ENCODE data around the gene USP6NL.
A peak's percentile ranks its signal among the peaks of the same experiment; 100 is the strongest.

USP6NL gene

DNA sequence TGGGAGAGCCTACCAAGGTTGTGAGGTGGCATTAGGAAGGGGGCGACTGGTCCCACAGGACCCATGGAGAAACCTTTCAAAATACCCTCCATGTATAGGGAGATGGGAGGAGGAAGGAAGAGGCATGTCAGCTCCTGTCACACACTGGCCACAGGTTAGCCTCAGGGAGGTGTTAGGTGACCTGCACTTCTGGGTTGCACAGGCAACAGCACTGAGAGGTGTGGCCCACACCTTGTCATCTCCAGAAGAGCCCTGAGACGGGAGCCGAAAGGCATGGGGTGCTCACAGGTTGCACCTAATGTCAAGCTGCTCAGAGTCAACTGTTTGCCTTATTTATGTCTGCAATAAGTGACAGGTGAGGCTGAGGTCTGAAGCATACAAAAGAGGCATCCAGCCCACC lies 14.6 kb upstream of the USP6NL start:
- TF ChIP-seq, protein P1, sequence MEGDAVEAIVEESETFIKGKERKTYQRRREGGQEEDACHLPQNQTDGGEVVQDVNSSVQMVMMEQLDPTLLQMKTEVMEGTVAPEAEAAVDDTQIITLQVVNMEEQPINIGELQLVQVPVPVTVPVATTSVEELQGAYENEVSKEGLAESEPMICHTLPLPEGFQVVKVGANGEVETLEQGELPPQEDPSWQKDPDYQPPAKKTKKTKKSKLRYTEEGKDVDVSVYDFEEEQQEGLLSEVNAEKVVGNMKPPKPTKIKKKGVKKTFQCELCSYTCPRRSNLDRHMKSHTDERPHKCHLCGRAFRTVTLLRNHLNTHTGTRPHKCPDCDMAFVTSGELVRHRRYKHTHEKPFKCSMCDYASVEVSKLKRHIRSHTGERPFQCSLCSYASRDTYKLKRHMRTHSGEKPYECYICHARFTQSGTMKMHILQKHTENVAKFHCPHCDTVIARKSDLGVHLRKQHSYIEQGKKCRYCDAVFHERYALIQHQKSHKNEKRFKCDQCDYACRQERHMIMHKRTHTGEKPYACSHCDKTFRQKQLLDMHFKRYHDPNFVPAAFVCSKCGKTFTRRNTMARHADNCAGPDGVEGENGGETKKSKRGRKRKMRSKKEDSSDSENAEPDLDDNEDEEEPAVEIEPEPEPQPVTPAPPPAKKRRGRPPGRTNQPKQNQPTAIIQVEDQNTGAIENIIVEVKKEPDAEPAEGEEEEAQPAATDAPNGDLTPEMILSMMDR (IDR thresholded peaks at IDR 0.05; ENCODE audit: low read depth, low read length): no peak
- TF ChIP-seq EZH2phosphoT487 (IDR thresholded peaks at IDR 0.05; ENCODE audit: low read depth): no peak

DNA sequence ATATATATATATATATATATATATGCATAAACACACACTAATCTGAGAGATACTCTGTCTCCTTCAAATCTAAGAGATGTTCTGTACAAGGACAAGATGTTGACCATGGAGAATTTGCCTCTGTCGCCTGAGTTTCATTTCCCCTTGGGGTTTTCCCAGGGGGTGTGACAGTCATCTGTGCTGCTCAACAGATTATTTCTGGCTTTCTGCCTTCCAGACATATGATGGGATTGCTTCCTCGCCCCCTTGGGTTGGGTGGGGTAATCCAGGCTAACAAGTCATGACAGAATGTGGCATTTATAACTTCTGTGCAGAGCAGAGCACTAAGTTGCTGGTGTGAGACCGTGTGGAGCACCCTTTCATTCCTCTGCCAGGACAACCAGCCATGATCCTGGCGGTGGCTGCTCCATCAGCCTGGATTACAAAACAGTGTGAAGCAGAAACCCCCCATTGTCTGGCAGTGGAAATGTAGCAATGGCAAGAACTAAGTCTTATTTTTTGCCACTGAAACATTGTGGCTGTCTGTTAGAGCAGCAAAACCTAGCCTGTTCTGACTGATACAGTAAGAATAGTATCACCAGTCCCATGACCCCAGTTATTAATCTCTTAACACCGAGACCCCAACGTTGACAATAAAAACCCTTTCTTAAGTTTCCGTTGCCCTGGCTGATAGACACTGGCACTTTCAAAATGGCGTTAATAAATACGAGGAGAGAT lies 13.7 kb upstream of the USP6NL start:
- no peak overlapping the region for H2AFZ ChIP-seq (ENCODE audit: low read depth, low read length)
- no peaks in the 10 kb centered on the region for H3K79me2 ChIP-seq (ENCODE audit: low read length)
- H3K4me3 ChIP-seq (ENCODE audit: low read length): peak overlapping the region; percentile 60
- peak overlapping the region; percentile 48; the same call in 1 of the 2 replicates for H3K9ac ChIP-seq (ENCODE audit: low read length)
- peak overlapping the region; percentile 83 for H3K4me2 ChIP-seq (ENCODE audit: low read length)
- H3K36me3 ChIP-seq (replicated peaks; ENCODE audit: low read depth, low read length): no peaks in the 10 kb centered on the region
- TF ChIP-seq, protein P1 (IDR thresholded peaks at IDR 0.05; ENCODE audit: low read depth, low read length): no peak
- no peak for TF ChIP-seq EZH2phosphoT487 (IDR thresholded peaks at IDR 0.05; ENCODE audit: low read depth)
- H3K27me3 ChIP-seq (ENCODE audit: low read depth, low read length): no peaks in the 10 kb centered on the region
- peak overlapping the region; percentile 67; the same call in 1 of the 2 replicates for H3K27ac ChIP-seq (ENCODE audit: low read length)
- H3K4me1 ChIP-seq (ENCODE audit: low read length): peaks cover 27% of the 10 kb centered on the region
- H3K9me3 ChIP-seq (ENCODE audit: insufficient read depth, low read length): no peaks in the 10 kb centered on the region
- H4K20me1 ChIP-seq (ENCODE audit: insufficient read depth, low read length): no peaks in the 10 kb centered on the region

More for the DNA sequence above, 14.6 kb upstream of the USP6NL start:
- Histone ChIP-seq H2AFZ (ENCODE audit: low read depth, low read length) (no peak overlapping the region), H3K79me2 (ENCODE audit: low read length) (no peaks in the 10 kb centered on the region), H3K4me3 (ENCODE audit: low read length) (no peak overlapping the region), H3K36me3 (replicated peaks; ENCODE audit: low read depth, low read length) (no peaks in the 10 kb centered on the region), H3K27ac (ENCODE audit: low read length) (peak overlapping the region; percentile 67; the same call in 1 of the 2 replicates), H3K27me3 (ENCODE audit: low read depth, low read length) (no peaks in the 10 kb centered on the region), H3K9ac (ENCODE audit: low read length) (peak overlapping the region; percentile 48; the same call in 1 of the 2 replicates), H4K20me1 (ENCODE audit: insufficient read depth, low read length) (no peaks in the 10 kb centered on the region), H3K4me2 (ENCODE audit: low read length) (peak overlapping the region; percentile 83), H3K4me1 (ENCODE audit: low read length) (peaks cover 30% of the 10 kb centered on the region), H3K9me3 (ENCODE audit: insufficient read depth, low read length) (no peaks in the 10 kb centered on the region)

DNA sequence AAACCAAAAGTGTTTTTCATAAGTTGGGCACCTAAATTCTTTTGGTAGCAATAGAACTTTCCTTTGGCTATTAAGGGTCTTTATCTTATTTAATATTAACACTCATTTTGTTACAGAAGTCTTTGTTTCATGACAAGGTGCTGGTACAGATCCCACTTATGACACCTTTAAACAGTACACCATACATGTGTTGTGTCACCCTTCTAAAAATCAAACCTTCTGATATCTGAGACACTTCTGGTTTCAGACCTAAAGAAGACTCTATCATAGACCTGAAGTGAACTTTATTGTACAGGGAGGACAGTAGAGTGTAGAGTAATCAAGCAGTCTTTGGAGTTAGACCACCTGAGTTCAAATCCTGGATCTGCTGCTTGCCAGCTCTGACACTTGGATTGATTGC lies 5.8 kb upstream of the USP6NL start:
- H3K27ac ChIP-seq (ENCODE audit: low read length): no peak overlapping the region
- H3K9me3 ChIP-seq (ENCODE audit: insufficient read depth, low read length): 0 out of 2 replicates have a peak, but pooled peaks cover 4% of the 10 kb centered on the region
- no peak overlapping the region for H3K4me3 ChIP-seq (ENCODE audit: low read length)
- no peaks in the 10 kb centered on the region for H4K20me1 ChIP-seq (ENCODE audit: insufficient read depth, low read length)
- H3K27me3 ChIP-seq (ENCODE audit: low read depth, low read length): no peaks in the 10 kb centered on the region
- H3K4me1 ChIP-seq (ENCODE audit: low read length): peaks cover 6% of the 10 kb centered on the region
- no peaks in the 10 kb centered on the region for H3K36me3 ChIP-seq (replicated peaks; ENCODE audit: low read depth, low read length)
- no peaks in the 10 kb centered on the region for H3K79me2 ChIP-seq (ENCODE audit: low read length)
- TF ChIP-seq EZH2phosphoT487 (IDR thresholded peaks at IDR 0.05; ENCODE audit: low read depth): no peak
- TF ChIP-seq, protein P1 (IDR thresholded peaks at IDR 0.05; ENCODE audit: low read depth, low read length): no peak
- H3K9ac ChIP-seq (ENCODE audit: low read length): no peak overlapping the region
- H2AFZ ChIP-seq (ENCODE audit: low read depth, low read length): no peak overlapping the region
- no peak overlapping the region for H3K4me2 ChIP-seq (ENCODE audit: low read length)

DNA sequence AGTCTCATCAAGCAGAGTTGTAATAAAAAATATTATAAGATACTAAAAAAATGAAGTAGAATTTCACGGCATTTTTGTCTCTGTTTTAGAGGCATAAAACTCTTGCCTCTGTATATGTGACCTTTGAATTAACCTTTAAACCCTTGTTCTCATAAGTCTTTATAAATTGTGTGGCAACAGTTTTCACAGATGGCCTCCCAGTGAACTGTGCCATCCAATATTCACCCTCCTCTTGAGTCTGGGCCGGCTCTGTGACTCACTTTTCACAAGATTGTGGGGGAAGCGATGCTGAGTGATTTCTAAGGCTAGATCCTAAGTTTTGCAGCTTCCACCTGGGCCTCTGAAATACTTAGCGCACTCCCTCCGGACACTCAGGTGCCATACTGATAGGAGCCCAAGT lies 4.6 kb upstream of the USP6NL start:
- Histone ChIP-seq H3K27me3 (ENCODE audit: low read depth, low read length) (no peaks in the 10 kb centered on the region), H3K79me2 (ENCODE audit: low read length) (peaks cover 3% of the 10 kb centered on the region; the same call in 1 of the 2 replicates), H4K20me1 (ENCODE audit: insufficient read depth, low read length) (no peaks in the 10 kb centered on the region), H3K9ac (ENCODE audit: low read length) (no peak overlapping the region), H3K36me3 (replicated peaks; ENCODE audit: low read depth, low read length) (no peaks in the 10 kb centered on the region), H2AFZ (ENCODE audit: low read depth, low read length) (no peak overlapping the region), H3K4me2 (ENCODE audit: low read length) (no peak overlapping the region), H3K9me3 (ENCODE audit: insufficient read depth, low read length) (0 out of 2 replicates have a peak, but pooled peaks cover 4% of the 10 kb centered on the region), H3K4me3 (ENCODE audit: low read length) (no peak overlapping the region), H3K27ac (ENCODE audit: low read length) (no peak overlapping the region), H3K4me1 (ENCODE audit: low read length) (peaks cover 8% of the 10 kb centered on the region)
- no peak for TF ChIP-seq EZH2phosphoT487 (IDR thresholded peaks at IDR 0.05; ENCODE audit: low read depth)
- TF ChIP-seq, protein P1 (IDR thresholded peaks at IDR 0.05; ENCODE audit: low read depth, low read length): no peak
